HEK293 (cell line): ENCODE measurements around the gene NUDCD3.

Experiments used
- CTCF ChIA-PET: fragments of 350-600 bp; formaldehyde crosslinking; extraction: SDS; loops from one replicate; lab custom pipeline; 2021; ENCODE audit warnings: antibody characterized with exemption; lab: Yijun Ruan, JAX
- POLR2A ChIA-PET: fragments of 300-600 bp; formaldehyde crosslinking; extraction: SDS; loops from one replicate; lab custom pipeline; 2020; ENCODE audit warnings: antibody characterized with exemption, inconsistent platforms; lab: Yijun Ruan, JAX
- H3K27ac ChIP-seq: fragments of 200-500 bp; sonication (Bioruptor generic); 2 replicates; pipeline ENCODE4 v1.5.1; 2014; ENCODE audit warnings: low read depth, low read length, control low read depth, inconsistent platforms; ENCODE audit errors: extremely low read depth
- H3K36me3 ChIP-seq, 2 experiments: fragments of 200-500 bp in 1 of 2; sonication (Bioruptor generic) in 1 of 2; 1 replicate in 1 of 2; 2 replicates in 1 of 2; pipeline ENCODE4 v1.5.1; 2014 to 2017; ENCODE audit warnings: inconsistent platforms in 2 of 2, low read length in 2 of 2; ENCODE audit not compliant: control insufficient read depth in 2 of 2, insufficient read depth in 1 of 2
- H3K4me1 ChIP-seq: fragments of 200-500 bp; sonication (Bioruptor generic); 2 replicates; pipeline ENCODE4 v1.5.1; 2014; ENCODE audit warnings: mild to moderate bottlenecking, low read length, inconsistent platforms; ENCODE audit not compliant: control insufficient read depth, insufficient read depth
- H3K4me3 ChIP-seq: 2 replicates; pipeline ENCODE4 v1.5.1; 2011; ENCODE audit warnings: low read depth, mild to moderate bottlenecking, control low read depth, low read length, moderate library complexity
- H3K9me3 ChIP-seq: fragments of 200-500 bp; sonication (Bioruptor generic); 2 replicates; pipeline ENCODE4 v1.5.1; 2014; ENCODE audit warnings: low read depth, low read length, inconsistent platforms; ENCODE audit not compliant: control insufficient read depth, insufficient read depth
- GLIS2 ChIP-seq: fragments of 450-650 bp; formaldehyde crosslinking; IDR thresholded peaks from 2 replicates; pipeline ENCODE4 v1.5.1; 2016; ENCODE audit warnings: missing biosample characterization, missing genetic modification characterization
- KLF17 ChIP-seq: fragments of 450-650 bp; formaldehyde crosslinking; IDR thresholded peaks from 2 replicates; pipeline ENCODE4 v1.5.1; 2016; ENCODE audit warnings: missing biosample characterization, missing genetic modification characterization
- REPIN1 ChIP-seq: fragments of 450-650 bp; formaldehyde crosslinking; IDR thresholded peaks from 2 replicates; pipeline ENCODE4 v1.5.1; 2017; ENCODE audit warnings: missing biosample characterization, missing genetic modification characterization, low read depth
- SP3 ChIP-seq: fragments of 450-650 bp; formaldehyde crosslinking; IDR thresholded peaks from 2 replicates; pipeline ENCODE4 v1.5.1; 2016; ENCODE audit warnings: missing biosample characterization, missing genetic modification characterization
- ZBTB8A ChIP-seq: fragments of 450-650 bp; formaldehyde crosslinking; IDR thresholded peaks from 2 replicates; pipeline ENCODE4 v1.5.1; 2016; ENCODE audit warnings: missing biosample characterization, missing genetic modification characterization
- ZNF138 ChIP-seq: fragments of 450-650 bp; formaldehyde crosslinking; IDR thresholded peaks from 2 replicates; pipeline ENCODE4 v1.5.1; 2016; ENCODE audit warnings: missing biosample characterization, missing genetic modification characterization, borderline replicate concordance
- ZNF16 ChIP-seq: fragments of 450-650 bp; formaldehyde crosslinking; IDR thresholded peaks from 2 replicates; pipeline ENCODE4 v1.5.1; 2016; ENCODE audit warnings: low read depth, missing biosample characterization, missing genetic modification characterization
- ZNF26 ChIP-seq: fragments of 450-650 bp; formaldehyde crosslinking; IDR thresholded peaks from 2 replicates; pipeline ENCODE4 v1.5.1; 2016; ENCODE audit warnings: missing biosample characterization, missing genetic modification characterization
- ZNF449 ChIP-seq: fragments of 450-650 bp; formaldehyde crosslinking; IDR thresholded peaks from 2 replicates; pipeline ENCODE4 v1.5.1; 2017; ENCODE audit warnings: missing biosample characterization, mild to moderate bottlenecking, missing genetic modification characterization, moderate library complexity
- ZNF514 ChIP-seq: fragments of 450-650 bp; formaldehyde crosslinking; IDR thresholded peaks from 2 replicates; pipeline ENCODE4 v1.5.1; 2016; ENCODE audit warnings: missing biosample characterization, missing genetic modification characterization
- ZNF645 ChIP-seq: fragments of 450-650 bp; formaldehyde crosslinking; IDR thresholded peaks from 2 replicates; pipeline ENCODE4; 2016; ENCODE audit warnings: missing biosample characterization, missing genetic modification characterization
- ZNF776 ChIP-seq: fragments of 450-650 bp; formaldehyde crosslinking; IDR thresholded peaks from 2 replicates; pipeline ENCODE4 v1.5.0; 2017; ENCODE audit warnings: missing biosample characterization, missing genetic modification characterization, borderline replicate concordance
- ZNF830 ChIP-seq: fragments of 450-650 bp; IDR thresholded peaks from 2 replicates; pipeline ENCODE4 v1.5.0; 2018; ENCODE audit warnings: missing biosample characterization, missing genetic modification characterization, low read depth, mild to moderate bottlenecking, moderate library complexity
- ZSCAN16 ChIP-seq: fragments of 450-650 bp; formaldehyde crosslinking; IDR thresholded peaks from 2 replicates; pipeline ENCODE4 v1.5.1; 2016; ENCODE audit warnings: missing biosample characterization, missing genetic modification characterization
- ZSCAN23 ChIP-seq: fragments of 450-650 bp; formaldehyde crosslinking; IDR thresholded peaks from 2 replicates; pipeline ENCODE4 v1.5.1; 2016; ENCODE audit warnings: missing biosample characterization, missing genetic modification characterization
- TF ChIP-seq, protein P1 (sequence below): fragments of 450-650 bp; formaldehyde crosslinking; conservative IDR thresholded peaks from 2 replicates; pipeline ENCODE4 v1.5.1; 2016; ENCODE audit warnings: low read depth, missing biosample characterization, missing genetic modification characterization
- TF ChIP-seq, protein P2 (sequence below): fragments of 450-650 bp; formaldehyde crosslinking; IDR thresholded peaks from 2 replicates; pipeline ENCODE4 v1.5.1; 2016; ENCODE audit warnings: missing biosample characterization, missing genetic modification characterization
- TF ChIP-seq, protein P3 (sequence below): fragments of 450-650 bp; formaldehyde crosslinking; optimal IDR thresholded peaks from 2 replicates; pipeline ENCODE3; 2016; ENCODE audit warnings: missing biosample characterization, mild to moderate bottlenecking, missing genetic modification characterization
- TF ChIP-seq, protein P4 (sequence below): fragments of 450-650 bp; formaldehyde crosslinking; IDR thresholded peaks from 2 replicates; pipeline ENCODE4 v1.5.1; 2016; ENCODE audit warnings: missing biosample characterization, missing genetic modification characterization

The NUDCD3 gene

DNA sequence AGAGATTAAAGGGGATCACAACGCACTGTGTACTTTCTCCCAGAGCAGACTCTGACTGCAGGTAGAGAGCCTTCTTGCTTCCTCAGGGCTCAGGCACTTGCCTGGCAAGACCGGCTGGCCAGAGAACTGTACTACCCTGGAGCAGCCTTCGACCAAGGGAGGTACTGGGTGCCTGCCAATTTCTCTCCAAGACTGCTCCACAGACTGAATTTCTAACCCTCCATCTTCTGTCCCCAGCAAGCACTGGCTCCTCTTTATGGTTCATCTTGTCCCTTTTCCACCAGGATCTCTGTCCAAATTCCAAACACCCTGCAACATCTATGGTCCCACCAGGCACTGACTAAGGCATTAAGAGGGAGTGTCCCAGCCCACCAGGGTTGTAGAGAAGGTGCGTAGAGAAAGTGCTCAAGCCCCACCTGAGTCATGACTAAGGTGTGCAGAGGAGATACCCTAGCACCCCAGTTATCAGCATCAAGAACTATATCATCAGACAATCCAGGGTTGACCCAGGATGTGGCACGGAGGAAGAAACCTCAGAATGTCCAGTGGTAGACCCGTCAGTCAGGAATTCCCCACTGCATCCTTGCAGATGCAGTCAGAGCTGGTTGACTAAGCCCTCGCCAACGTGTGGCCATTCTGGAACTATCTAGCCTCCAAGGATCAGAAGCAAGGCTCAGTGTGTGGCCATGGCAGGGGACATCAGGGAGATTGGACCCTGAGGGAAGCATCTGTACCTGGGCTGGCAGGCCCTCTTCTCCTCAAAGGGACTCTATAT lies 104.1 kb downstream of the NUDCD3 start (continued):
- TF ChIP-seq, protein P1, sequence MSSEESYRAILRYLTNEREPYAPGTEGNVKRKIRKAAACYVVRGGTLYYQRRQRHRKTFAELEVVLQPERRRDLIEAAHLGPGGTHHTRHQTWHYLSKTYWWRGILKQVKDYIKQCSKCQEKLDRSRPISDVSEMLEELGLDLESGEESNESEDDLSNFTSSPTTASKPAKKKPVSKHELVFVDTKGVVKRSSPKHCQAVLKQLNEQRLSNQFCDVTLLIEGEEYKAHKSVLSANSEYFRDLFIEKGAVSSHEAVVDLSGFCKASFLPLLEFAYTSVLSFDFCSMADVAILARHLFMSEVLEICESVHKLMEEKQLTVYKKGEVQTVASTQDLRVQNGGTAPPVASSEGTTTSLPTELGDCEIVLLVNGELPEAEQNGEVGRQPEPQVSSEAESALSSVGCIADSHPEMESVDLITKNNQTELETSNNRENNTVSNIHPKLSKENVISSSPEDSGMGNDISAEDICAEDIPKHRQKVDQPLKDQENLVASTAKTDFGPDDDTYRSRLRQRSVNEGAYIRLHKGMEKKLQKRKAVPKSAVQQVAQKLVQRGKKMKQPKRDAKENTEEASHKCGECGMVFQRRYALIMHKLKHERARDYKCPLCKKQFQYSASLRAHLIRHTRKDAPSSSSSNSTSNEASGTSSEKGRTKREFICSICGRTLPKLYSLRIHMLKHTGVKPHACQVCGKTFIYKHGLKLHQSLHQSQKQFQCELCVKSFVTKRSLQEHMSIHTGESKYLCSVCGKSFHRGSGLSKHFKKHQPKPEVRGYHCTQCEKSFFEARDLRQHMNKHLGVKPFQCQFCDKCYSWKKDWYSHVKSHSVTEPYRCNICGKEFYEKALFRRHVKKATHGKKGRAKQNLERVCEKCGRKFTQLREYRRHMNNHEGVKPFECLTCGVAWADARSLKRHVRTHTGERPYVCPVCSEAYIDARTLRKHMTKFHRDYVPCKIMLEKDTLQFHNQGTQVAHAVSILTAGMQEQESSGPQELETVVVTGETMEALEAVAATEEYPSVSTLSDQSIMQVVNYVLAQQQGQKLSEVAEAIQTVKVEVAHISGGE (tag by site-specific recombination) = no peak
- TF ChIP-seq GLIS2 (tag by site-specific recombination) (no peak), ZNF449 (tag by site-specific recombination) (no peak), ZBTB8A (tag by site-specific recombination) (no peak), ZNF776 (tag by site-specific recombination) (no peak), SP3 (tag by site-specific recombination) (no peak), ZNF830 (tag by site-specific recombination) (no peak), ZNF16 (no peak), KLF17 (no peak), ZNF514 (no peak)
- TF ChIP-seq, protein P2, sequence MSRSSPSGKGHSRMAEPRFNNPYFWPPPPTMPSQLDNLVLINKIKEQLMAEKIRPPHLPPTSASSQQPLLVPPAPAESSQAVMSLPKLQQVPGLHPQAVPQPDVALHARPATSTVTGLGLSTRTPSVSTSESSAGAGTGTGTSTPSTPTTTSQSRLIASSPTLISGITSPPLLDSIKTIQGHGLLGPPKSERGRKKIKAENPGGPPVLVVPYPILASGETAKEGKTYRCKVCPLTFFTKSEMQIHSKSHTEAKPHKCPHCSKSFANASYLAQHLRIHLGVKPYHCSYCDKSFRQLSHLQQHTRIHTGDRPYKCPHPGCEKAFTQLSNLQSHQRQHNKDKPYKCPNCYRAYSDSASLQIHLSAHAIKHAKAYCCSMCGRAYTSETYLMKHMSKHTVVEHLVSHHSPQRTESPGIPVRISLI (tag by site-specific recombination) = no peak
- TF ChIP-seq, protein P3, sequence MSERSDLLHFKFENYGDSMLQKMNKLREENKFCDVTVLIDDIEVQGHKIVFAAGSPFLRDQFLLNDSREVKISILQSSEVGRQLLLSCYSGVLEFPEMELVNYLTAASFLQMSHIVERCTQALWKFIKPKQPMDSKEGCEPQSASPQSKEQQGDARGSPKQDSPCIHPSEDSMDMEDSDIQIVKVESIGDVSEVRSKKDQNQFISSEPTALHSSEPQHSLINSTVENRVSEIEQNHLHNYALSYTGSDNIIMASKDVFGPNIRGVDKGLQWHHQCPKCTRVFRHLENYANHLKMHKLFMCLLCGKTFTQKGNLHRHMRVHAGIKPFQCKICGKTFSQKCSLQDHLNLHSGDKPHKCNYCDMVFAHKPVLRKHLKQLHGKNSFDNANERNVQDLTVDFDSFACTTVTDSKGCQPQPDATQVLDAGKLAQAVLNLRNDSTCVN (tag by site-specific recombination) = no peak
- TF ChIP-seq, protein P4, sequence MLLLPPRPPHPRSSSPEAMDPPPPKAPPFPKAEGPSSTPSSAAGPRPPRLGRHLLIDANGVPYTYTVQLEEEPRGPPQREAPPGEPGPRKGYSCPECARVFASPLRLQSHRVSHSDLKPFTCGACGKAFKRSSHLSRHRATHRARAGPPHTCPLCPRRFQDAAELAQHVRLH = no peak

GRCh38 chr7:44385434-44386138 lies 104.9 kb downstream of the NUDCD3 start:
- H3K4me3 ChIP-seq = no peak overlapping the region
- H3K36me3 ChIP-seq = peaks cover 3 to 66% of the 10 kb centered on the region in 2 experiments; a peak in 2 of 3 replicates
- no peak overlapping the region for H3K27ac ChIP-seq
- no peaks in the 10 kb centered on the region for H3K9me3 ChIP-seq
- CTCF ChIA-PET = no interaction called here
- H3K4me1 ChIP-seq = no peaks in the 10 kb centered on the region
- POLR2A ChIA-PET = no interaction called here
- TF ChIP-seq ZNF138 (tag by site-specific recombination) = no peak
- TF ChIP-seq ZNF26 (tag by site-specific recombination) = no peak
- no peak for TF ChIP-seq ZSCAN23 (tag by site-specific recombination)
- TF ChIP-seq ZNF645 (tag by site-specific recombination) = no peak
- no peak for TF ChIP-seq REPIN1 (tag by site-specific recombination)
- TF ChIP-seq ZSCAN16 = no peak
